Smooth muscle cell (in vitro differentiated cells): ENCODE results near the gene CST9L. TPM values are rescaled to one million over a fixed set of nuclear protein-coding genes. Genes with fewer than 3 reads are reported as not detected.

Experiments
- DNase-seq: peaks from one replicate; lab custom pipeline; 2025; ENCODE audit not compliant: unreplicated experiment; lab: John Stamatoyannopoulos, UW
- H2AFZ ChIP-seq: fragments of 200-600 bp; sonication (generic); 2 replicates; pipeline ENCODE4 v1.6.0; 2016; ENCODE audit warnings: antibody characterized with exemption, low read depth, mild to moderate bottlenecking
- H3F3A ChIP-seq: fragments of 200-600 bp; sonication (generic); 2 replicates; pipeline ENCODE4 v1.6.0; 2017; ENCODE audit warnings: antibody characterized with exemption, low read depth
- H3K27ac ChIP-seq: fragments of 200-600 bp; sonication (generic); 2 replicates; pipeline ENCODE4 v1.5.1; 2016; ENCODE audit warnings: low read depth, mild to moderate bottlenecking
- H3K27me3 ChIP-seq: fragments of 200-600 bp; sonication (generic); 2 replicates; pipeline ENCODE4 v1.6.1; 2016; ENCODE audit warnings: low read depth, mild to moderate bottlenecking
- H3K36me3 ChIP-seq: fragments of 200-600 bp; sonication (generic); 2 replicates; pipeline ENCODE4 v1.5.1; 2016; ENCODE audit warnings: low read depth
- H3K4me1 ChIP-seq: fragments of 200-600 bp; sonication (generic); 2 replicates; pipeline ENCODE4 v1.5.1; 2016; ENCODE audit warnings: low read depth
- H3K4me2 ChIP-seq: fragments of 200-600 bp; sonication (generic); 2 replicates; pipeline ENCODE4 v1.6.0; 2016; ENCODE audit warnings: mild to moderate bottlenecking
- H3K4me3 ChIP-seq: fragments of 200-600 bp; sonication (generic); 2 replicates; pipeline ENCODE4 v1.5.1; 2016; ENCODE audit warnings: mild to moderate bottlenecking
- H3K79me2 ChIP-seq: fragments of 200-600 bp; sonication (generic); 2 replicates; pipeline ENCODE4 v1.6.0; 2016; ENCODE audit warnings: low read depth, mild to moderate bottlenecking
- H3K9ac ChIP-seq: fragments of 200-600 bp; sonication (generic); 2 replicates; pipeline ENCODE4 v1.6.0; 2016; ENCODE audit warnings: low read depth
- H3K9me3 ChIP-seq: fragments of 200-600 bp; sonication (generic); replicated peaks from 2 replicates; pipeline ENCODE4 v1.5.1; 2016; ENCODE audit warnings: low read depth
- H4K20me1 ChIP-seq: fragments of 200-600 bp; sonication (generic); 2 replicates; pipeline ENCODE4 v1.6.0; 2016; ENCODE audit warnings: low read depth
- WGBS: methylation state at CpG from one replicate; pipeline ENCODE4 v1.1.7; 2016; ENCODE audit warnings: low lambda C conversion rate; 5-methylcytosine and 5-hydroxymethylcytosine counted together
- polyA plus RNA-seq: library from polyadenylated mRNA; unstranded; fragments of >200 nt; fragmentation: Nextera tagmentation; extraction: Ambion mirVana; gene quantifications from 2 replicates; pipeline ENCODE4 v1.2.1, GENCODE V29; 2016
- total RNA-seq: library from RNA; depleted of rRNA; stranded (reverse); fragments of >200 nt; gene quantifications from 2 replicates; pipeline ENCODE4 v1.2.3, GENCODE V29; 2014
- TF ChIP-seq, protein P1 (sequence below): fragments of 200-600 bp; sonication (generic); IDR thresholded peaks from 2 replicates; pipeline ENCODE4 v1.5.1; 2017; ENCODE audit warnings: borderline replicate concordance, mild to moderate bottlenecking, antibody characterized with exemption; ENCODE audit not compliant: insufficient read depth, poor library complexity, severe bottlenecking

CST9L gene
- total and polyA plus RNA-seq, 2 experiments from 2014 or later, result not detected

DNA sequence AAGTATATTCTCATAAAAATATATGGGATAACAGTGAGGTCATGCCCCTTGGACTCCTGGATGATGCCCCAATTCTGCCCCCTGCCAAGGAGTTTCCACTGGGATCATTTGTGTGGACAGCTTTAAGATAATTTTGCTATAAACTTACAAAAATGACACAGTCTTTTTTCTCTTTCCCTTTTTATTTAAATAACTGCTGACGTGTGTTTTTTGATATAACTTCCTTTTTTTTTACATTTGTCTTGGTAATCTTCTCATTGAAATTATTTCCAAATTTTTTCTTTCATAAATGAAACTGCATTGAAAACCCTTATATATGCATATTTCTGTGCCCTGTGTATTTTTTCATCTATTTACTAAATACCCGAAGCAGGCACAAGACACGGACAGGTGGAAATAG lies 31.3 kb downstream of the CST9L start:
- Histone ChIP-seq H3F3A (no peaks in the 10 kb centered on the region), H3K9ac (no peak overlapping the region), H3K4me2 (no peak overlapping the region), H3K27me3 (no peaks in the 10 kb centered on the region), H3K9me3 (no peaks in the 10 kb centered on the region), H3K4me1 (peaks cover 24% of the 10 kb centered on the region), H3K79me2 (no peaks in the 10 kb centered on the region), H3K27ac (no peak overlapping the region), H2AFZ (no peak overlapping the region), H4K20me1 (no peaks in the 10 kb centered on the region), H3K36me3 (no peaks in the 10 kb centered on the region), H3K4me3 (no peak overlapping the region)
- WGBS, result 93% methylated on average over 3 of the region's 3 CpGs
- TF ChIP-seq, protein P1, sequence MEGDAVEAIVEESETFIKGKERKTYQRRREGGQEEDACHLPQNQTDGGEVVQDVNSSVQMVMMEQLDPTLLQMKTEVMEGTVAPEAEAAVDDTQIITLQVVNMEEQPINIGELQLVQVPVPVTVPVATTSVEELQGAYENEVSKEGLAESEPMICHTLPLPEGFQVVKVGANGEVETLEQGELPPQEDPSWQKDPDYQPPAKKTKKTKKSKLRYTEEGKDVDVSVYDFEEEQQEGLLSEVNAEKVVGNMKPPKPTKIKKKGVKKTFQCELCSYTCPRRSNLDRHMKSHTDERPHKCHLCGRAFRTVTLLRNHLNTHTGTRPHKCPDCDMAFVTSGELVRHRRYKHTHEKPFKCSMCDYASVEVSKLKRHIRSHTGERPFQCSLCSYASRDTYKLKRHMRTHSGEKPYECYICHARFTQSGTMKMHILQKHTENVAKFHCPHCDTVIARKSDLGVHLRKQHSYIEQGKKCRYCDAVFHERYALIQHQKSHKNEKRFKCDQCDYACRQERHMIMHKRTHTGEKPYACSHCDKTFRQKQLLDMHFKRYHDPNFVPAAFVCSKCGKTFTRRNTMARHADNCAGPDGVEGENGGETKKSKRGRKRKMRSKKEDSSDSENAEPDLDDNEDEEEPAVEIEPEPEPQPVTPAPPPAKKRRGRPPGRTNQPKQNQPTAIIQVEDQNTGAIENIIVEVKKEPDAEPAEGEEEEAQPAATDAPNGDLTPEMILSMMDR, result no peak
- DNase-seq, result no peak

- Histone ChIP-seq H3K4me1 (peaks cover 25% of the 10 kb centered on the region), H3K79me2 (no peaks in the 10 kb centered on the region), H3K9ac (no peak overlapping the region), H3K4me2 (no peak overlapping the region), H3K27ac (no peak overlapping the region), H3K4me3 (no peak overlapping the region), H3K27me3 (no peaks in the 10 kb centered on the region), H3F3A (no peaks in the 10 kb centered on the region), H3K36me3 (no peaks in the 10 kb centered on the region), H2AFZ (no peak overlapping the region), H4K20me1 (no peaks in the 10 kb centered on the region), H3K9me3 (no peaks in the 10 kb centered on the region)
- 87% methylated on average over 2 of the region's 2 CpGs for WGBS
- no peak for DNase-seq
- TF ChIP-seq, protein P1, result no peak
These were observed 31.8 kb downstream of the CST9L start for GRCh38 chr20:23536328-23536974.

GRCh38 chr20:23534801-23535593 lies 33.3 kb downstream of the CST9L start:
- no peaks in the 10 kb centered on the region for H3K36me3 ChIP-seq
- H2AFZ ChIP-seq, result no peak overlapping the region
- no peaks in the 10 kb centered on the region for H3F3A ChIP-seq
- no peak overlapping the region for H3K27ac ChIP-seq
- H3K4me2 ChIP-seq, result no peak overlapping the region
- peaks cover 20% of the 10 kb centered on the region for H3K4me1 ChIP-seq
- no peaks in the 10 kb centered on the region for H3K9me3 ChIP-seq
- H3K27me3 ChIP-seq, result no peaks in the 10 kb centered on the region
- no peaks in the 10 kb centered on the region for H4K20me1 ChIP-seq
- H3K79me2 ChIP-seq, result no peaks in the 10 kb centered on the region
- WGBS, result 89% methylated on average over 19 of the region's 20 CpGs
- DNase-seq, result no peak
- no peak overlapping the region for H3K9ac ChIP-seq
- H3K4me3 ChIP-seq, result no peak overlapping the region
- TF ChIP-seq, protein P1, result no peak
